GM12864 (cell line): Measurements from ENCODE around the gene DBH.

Experiments used
- DNase-seq: peaks from one replicate; pipeline ENCODE4 v3.0.0-alpha.2; 2011; ENCODE audit warnings: low read depth
- H3K4me3 ChIP-seq: 2 replicates; pipeline ENCODE4 v1.5.1; 2011; ENCODE audit warnings: mild to moderate bottlenecking, low read depth, low read length, control low read depth
- TF ChIP-seq, protein P1 (sequence below): IDR thresholded peaks from 2 replicates; pipeline ENCODE4 v1.5.1; 2011; ENCODE audit warnings: low read depth, mild to moderate bottlenecking, moderate library complexity, low read length, control low read depth, inconsistent platforms; ENCODE audit errors: missing control alignments

DBH gene

DNA sequence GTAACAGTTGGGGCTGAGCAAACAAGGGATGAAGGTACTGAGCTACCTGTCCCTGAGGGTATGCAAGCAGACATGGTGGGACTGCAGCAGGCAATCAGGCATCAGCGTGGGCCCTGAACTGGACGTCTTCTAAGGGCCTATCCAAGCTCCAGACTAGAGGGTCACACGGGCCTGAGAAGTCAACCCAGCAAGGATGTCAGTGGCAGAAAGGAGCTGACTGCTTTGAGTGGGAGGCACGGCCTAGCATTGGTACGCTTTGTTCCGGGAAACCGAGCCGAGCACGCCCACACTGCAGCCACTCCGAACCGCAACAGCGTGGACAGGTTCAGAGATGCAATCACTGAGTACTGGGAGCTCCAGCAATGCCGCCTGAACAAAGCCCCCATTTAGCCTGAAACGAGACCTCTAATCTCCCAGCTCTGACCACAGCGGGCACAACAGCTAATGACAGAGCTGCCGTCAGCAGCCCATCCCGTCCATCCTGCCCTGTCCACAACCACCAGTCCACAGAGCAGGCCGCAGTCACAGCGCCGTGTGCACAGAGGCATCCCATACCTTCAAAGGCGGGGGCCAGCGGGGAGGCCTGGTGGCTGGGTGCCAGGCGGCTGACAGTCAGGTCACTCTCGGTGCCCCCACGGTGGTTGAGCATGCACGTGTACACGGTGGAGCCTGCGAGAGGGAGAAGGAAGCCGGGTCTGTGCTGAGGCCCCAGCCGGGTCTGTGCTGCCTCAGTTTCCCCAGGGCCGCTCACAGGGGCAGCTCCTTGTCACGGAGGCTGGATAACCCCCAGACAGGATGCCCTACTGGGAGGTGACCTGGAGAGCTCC lies 57.8 kb downstream of the DBH start:
- TF ChIP-seq, protein P1, sequence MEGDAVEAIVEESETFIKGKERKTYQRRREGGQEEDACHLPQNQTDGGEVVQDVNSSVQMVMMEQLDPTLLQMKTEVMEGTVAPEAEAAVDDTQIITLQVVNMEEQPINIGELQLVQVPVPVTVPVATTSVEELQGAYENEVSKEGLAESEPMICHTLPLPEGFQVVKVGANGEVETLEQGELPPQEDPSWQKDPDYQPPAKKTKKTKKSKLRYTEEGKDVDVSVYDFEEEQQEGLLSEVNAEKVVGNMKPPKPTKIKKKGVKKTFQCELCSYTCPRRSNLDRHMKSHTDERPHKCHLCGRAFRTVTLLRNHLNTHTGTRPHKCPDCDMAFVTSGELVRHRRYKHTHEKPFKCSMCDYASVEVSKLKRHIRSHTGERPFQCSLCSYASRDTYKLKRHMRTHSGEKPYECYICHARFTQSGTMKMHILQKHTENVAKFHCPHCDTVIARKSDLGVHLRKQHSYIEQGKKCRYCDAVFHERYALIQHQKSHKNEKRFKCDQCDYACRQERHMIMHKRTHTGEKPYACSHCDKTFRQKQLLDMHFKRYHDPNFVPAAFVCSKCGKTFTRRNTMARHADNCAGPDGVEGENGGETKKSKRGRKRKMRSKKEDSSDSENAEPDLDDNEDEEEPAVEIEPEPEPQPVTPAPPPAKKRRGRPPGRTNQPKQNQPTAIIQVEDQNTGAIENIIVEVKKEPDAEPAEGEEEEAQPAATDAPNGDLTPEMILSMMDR: no peak
- no peak overlapping the region for H3K4me3 ChIP-seq
- DNase-seq: no peak

DNA sequence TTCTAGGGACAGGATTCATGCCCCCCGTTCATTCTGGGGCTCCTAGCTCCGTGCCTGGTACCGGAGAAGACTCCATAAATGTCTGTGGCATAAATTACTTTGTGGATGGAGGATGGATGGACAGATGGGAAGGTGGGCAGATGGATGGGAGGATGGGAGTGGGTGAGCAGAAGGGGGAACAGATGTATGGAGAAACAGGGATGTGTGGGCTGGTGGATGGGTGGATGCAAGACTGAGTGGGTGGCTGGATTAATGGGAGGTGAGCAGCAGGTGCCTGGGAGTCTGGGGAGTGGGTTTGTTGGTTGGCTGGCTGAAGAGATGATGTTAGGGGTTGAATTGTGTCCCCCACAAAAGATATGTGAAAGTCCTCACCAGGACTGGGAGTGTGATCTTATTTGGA lies 58.5 kb downstream of the DBH start:
- TF ChIP-seq, protein P1: no peak
- H3K4me3 ChIP-seq: no peak overlapping the region
- DNase-seq: no peak

GRCh38 chr9:133696071-133696472 lies 59.9 kb downstream of the DBH start:
- no peak for DNase-seq
- no peak overlapping the region for H3K4me3 ChIP-seq
- TF ChIP-seq, protein P1: no peak

DNA sequence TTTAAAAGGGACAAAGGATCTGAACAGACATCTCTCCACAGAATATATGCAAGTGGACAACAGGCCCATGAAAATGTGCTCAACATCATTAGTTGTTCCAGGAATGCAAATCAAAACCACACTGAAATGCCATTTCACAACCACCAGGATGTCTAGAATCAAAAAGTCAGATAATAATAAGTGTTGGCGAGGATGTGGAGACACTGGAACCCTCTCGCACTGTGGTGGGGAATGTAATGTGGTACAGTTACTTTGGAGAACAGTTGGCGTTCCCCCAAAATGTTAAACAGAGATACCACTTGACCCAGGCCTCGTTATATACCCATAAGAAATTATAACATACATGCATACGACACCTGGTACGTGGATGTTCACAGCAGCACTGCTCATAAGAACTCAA lies 63.4 kb downstream of the DBH start:
- TF ChIP-seq, protein P1: no peak
- DNase-seq: no peak
- H3K4me3 ChIP-seq: no peak overlapping the region

DNA sequence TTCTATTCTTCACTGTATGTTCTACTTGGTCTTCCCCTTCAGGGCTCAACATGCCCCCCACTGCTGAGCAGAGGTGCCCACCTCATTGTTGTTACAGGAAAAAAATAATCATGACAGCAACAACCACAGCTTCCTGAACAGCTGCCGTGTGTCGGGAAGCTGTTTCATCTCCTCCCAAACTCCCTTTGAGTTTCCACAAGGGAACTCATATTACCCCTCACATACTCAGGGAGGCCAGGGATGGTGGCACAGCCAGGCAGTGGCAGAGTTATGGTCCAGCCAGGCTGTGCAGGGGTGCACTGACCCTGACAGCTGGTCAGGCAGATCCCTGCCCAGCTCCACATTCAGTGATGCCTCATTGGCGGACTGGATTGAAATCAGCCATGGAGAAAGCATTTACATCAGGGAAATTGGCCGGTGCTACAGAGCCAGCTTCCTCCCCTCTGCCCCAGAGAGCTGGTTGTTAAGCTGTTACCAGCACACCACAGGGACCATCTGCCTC lies 64.7 kb downstream of the DBH start:
- DNase-seq: no peak
- TF ChIP-seq, protein P1: no peak
- H3K4me3 ChIP-seq: no peak overlapping the region

GRCh38 chr9:133701321-133701980 lies 65.3 kb downstream of the DBH start:
- TF ChIP-seq, protein P1: no peak
- no peak for DNase-seq
- H3K4me3 ChIP-seq: no peak overlapping the region
